RWPE2 (cell line): ENCODE results near the gene SMC3.

Experiments
- ATAC-seq: fragments of 200-7000 bp; cut with Tn5 transposase; 3 replicates; pipeline ENCODE4 v1.9.1; 2021; ENCODE audit warnings: low read depth
- DNase-seq: peaks from one replicate; pipeline ENCODE4 v3.0.0-alpha.2; 2020; ENCODE audit warnings: low spot score
- H3K27ac ChIP-seq: fragments of 450-650 bp; 2 replicates; pipeline ENCODE4 v1.5.1; 2017; ENCODE audit warnings: mild to moderate bottlenecking; ENCODE audit not compliant: poor library complexity, severe bottlenecking
- H3K27me3 ChIP-seq: fragments of 250-450 bp; sonication (Bioruptor Pico); 2 replicates; pipeline ENCODE4 v1.5.1; 2021; ENCODE audit warnings: mild to moderate bottlenecking, moderate library complexity; ENCODE audit not compliant: insufficient read depth, poor library complexity, severe bottlenecking
- H3K36me3 ChIP-seq: fragments of 250-450 bp; sonication (Bioruptor Pico); 2 replicates; pipeline ENCODE4 v1.5.1; 2020; ENCODE audit warnings: low read depth, mild to moderate bottlenecking, moderate library complexity
- H3K4me1 ChIP-seq: fragments of 250-450 bp; sonication (Bioruptor Pico); 2 replicates; pipeline ENCODE4 v1.5.1; 2021; ENCODE audit warnings: mild to moderate bottlenecking, moderate library complexity; ENCODE audit not compliant: insufficient read depth, poor library complexity, severe bottlenecking
- H3K4me3 ChIP-seq: fragments of 250-450 bp; sonication (Bioruptor Pico); 2 replicates; pipeline ENCODE4 v1.5.1; 2021; ENCODE audit warnings: mild to moderate bottlenecking, moderate library complexity; ENCODE audit not compliant: severe bottlenecking
- H3K9me3 ChIP-seq: fragments of 250-450 bp; sonication (Bioruptor Pico); 2 replicates; pipeline ENCODE4 v1.5.1; 2021; ENCODE audit warnings: mild to moderate bottlenecking, moderate library complexity; ENCODE audit not compliant: severe bottlenecking
- TF ChIP-seq, protein P1 (sequence below): fragments of 450-650 bp; IDR thresholded peaks from one replicate; pipeline ENCODE4 v1.5.1; 2017; ENCODE audit warnings: mild to moderate bottlenecking, moderate library complexity; ENCODE audit not compliant: poor library complexity, severe bottlenecking

SMC3 gene

DNA sequence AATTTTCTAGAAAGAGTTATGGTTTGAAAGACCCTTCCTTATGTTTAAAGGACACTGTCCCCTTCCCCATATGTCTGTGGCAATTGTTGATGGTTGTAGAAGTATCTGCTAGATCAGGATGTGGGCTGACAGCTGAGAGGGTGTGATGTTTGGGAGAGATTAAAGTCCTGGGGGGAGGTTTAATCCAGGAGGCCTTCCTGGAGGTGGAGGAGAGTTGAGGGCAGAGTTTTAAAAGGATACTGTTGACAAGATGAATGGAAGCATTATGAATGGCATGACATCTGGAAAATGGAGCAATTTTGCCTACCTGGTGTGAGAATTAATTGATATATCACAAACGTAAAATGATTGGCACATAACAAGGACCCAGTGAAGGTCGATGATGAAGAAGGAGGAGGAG is 32.9 kb upstream of the SMC3 start:
- Histone ChIP-seq H3K4me3 (no peak overlapping the region), H3K27me3 (no peaks in the 10 kb centered on the region), H3K9me3 (no peaks in the 10 kb centered on the region), H3K27ac (no peak overlapping the region), H3K4me1 (peaks cover 19% of the 10 kb centered on the region), H3K36me3 (no peaks in the 10 kb centered on the region)
- no peak for ATAC-seq
- DNase-seq = no peak
- TF ChIP-seq, protein P1, sequence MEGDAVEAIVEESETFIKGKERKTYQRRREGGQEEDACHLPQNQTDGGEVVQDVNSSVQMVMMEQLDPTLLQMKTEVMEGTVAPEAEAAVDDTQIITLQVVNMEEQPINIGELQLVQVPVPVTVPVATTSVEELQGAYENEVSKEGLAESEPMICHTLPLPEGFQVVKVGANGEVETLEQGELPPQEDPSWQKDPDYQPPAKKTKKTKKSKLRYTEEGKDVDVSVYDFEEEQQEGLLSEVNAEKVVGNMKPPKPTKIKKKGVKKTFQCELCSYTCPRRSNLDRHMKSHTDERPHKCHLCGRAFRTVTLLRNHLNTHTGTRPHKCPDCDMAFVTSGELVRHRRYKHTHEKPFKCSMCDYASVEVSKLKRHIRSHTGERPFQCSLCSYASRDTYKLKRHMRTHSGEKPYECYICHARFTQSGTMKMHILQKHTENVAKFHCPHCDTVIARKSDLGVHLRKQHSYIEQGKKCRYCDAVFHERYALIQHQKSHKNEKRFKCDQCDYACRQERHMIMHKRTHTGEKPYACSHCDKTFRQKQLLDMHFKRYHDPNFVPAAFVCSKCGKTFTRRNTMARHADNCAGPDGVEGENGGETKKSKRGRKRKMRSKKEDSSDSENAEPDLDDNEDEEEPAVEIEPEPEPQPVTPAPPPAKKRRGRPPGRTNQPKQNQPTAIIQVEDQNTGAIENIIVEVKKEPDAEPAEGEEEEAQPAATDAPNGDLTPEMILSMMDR = no peak

DNA sequence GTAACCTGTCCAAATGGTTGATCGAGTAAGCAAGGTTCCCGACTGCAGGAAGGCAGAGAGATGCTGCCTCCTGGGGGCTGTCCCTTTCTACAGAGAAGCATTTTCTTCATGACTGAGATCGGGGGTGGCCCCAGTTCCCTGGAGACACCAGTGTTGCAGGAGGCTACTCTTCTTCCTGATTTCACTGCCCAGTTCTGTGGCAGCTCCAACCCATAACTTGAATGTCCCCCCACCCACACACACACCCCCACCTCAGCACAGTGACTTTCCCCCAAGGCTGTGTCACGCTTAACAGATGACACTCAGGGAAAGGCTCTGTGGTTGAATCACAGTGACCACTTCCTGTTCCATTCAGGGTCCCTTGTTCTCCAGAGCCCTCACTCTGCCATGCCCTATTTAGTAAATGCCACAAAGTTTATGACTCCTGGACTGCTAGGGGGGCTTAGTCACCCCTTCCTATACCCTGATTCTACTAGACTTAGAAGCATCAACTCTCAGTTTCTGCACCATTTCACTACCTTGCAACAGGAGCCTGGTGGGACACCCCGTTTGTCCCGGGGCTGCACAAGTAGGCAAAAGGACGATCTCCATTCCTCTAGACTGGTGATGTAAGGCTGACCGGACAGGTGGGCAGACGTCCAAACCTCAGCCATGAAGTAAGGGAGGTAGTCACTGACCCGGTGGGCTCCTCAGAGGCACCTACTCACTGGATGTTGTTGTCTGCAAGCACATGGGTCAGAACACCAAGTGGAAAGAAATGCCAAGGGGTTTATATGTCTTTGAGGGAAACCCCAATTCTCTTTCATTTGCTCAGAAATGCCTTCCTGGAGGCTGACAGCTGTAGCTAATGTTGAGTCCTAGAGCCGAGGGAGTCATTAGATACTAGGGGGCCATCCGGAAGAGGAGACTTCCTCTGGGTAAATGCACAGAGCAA is 31.3 kb upstream of the SMC3 start:
- peak; percentile 62 for ATAC-seq
- no peak for DNase-seq
- Histone ChIP-seq H3K36me3 (no peaks in the 10 kb centered on the region), H3K27me3 (no peaks in the 10 kb centered on the region), H3K4me1 (peaks cover 8% of the 10 kb centered on the region), H3K9me3 (no peaks in the 10 kb centered on the region), H3K4me3 (no peak overlapping the region), H3K27ac (peak overlapping the region; percentile 33)
- TF ChIP-seq, protein P1 = peak; percentile 33

DNA sequence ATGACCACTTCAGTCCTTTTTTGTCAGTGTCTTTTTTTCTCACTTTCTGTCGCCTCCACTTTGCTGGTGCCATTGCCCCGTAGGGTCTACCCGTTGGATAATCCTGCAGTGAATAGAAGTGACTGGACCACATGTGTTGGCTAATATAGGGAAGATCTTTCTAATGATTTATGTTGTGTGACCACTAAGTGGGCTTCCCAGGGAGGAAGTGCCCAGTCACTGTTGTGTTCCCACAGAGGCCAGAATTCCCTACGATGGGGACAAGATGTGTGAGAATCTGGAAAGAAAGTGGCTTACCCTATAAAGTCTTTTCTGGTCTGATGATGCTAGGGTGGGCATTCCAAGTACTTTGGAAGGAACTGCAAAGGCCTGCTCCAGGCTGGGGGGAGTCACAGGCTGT is 28.4 kb upstream of the SMC3 start:
- DNase-seq (no peak), ATAC-seq (no peak)
- H3K4me3 ChIP-seq = no peak overlapping the region
- H3K27ac ChIP-seq = no peak overlapping the region
- no peaks in the 10 kb centered on the region for H3K9me3 ChIP-seq
- no peaks in the 10 kb centered on the region for H3K27me3 ChIP-seq
- no peaks in the 10 kb centered on the region for H3K36me3 ChIP-seq
- peaks cover 8% of the 10 kb centered on the region for H3K4me1 ChIP-seq
- TF ChIP-seq, protein P1 = no peak

DNA sequence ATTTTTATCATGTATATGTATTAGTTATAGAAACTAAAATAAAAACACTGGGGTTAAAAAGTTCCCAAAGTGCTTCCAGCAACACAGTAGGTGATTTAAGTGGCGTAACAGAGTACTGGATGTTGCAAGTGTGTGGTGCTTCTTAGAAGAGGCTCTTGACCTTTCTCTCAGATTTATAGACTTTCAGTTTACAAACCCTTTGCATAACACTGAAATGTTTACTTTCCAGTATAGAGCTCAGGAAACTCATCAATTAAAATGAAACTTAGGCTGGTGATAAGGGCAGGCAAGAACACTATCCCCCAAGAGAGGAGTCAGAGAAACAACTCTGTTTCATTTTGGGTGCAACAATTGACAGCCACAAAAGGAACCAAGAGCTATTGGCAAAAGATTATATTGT is 27.5 kb upstream of the SMC3 start:
- Histone ChIP-seq H3K36me3 (no peaks in the 10 kb centered on the region), H3K27me3 (no peaks in the 10 kb centered on the region), H3K27ac (no peak overlapping the region), H3K9me3 (no peaks in the 10 kb centered on the region), H3K4me1 (peaks cover 8% of the 10 kb centered on the region), H3K4me3 (no peak overlapping the region)
- TF ChIP-seq, protein P1 = no peak
- ATAC-seq = no peak
- DNase-seq = no peak
